Measurements from ENCODE around the gene ALKBH3. TPM values are rescaled to one million over a fixed set of nuclear protein-coding genes. Genes with fewer than 3 reads are reported as not detected.

The ALKBH3 gene
- 47.7 and 61.5 TPM in 2 replicates for total RNA-seq (2013; cell fraction: nucleolus; rRNA removed)
- total RNA-seq (2014; rRNA removed) (33.5 and 37.8 TPM in 2 replicates), total RNA-seq (2014; rRNA removed; fragmentation: Illumina TruSeq; extraction: Trizol) (43.5 and 46.8 TPM in 2 replicates), total RNA-seq (2021) (32.2 and 41.8 TPM in 2 replicates), polyA plus RNA-seq (2011; rRNA removed) (50.8 and 53.0 TPM in 2 replicates), polyA plus RNA-seq (2014; fragmentation: Illumina TruSeq; extraction: Trizol) (50.7 and 51.2 TPM in 2 replicates), polyA plus RNA-seq (2014; fragmentation: Nextera tagmentation; extraction: Ambion mirVana) (10 to 100 TPM; 22.1 to 36.9 TPM), polyA plus RNA-seq (2014; rRNA removed) (27.4 and 27.8 TPM in 2 replicates), polyA plus RNA-seq (2016; fragmentation: Nextera tagmentation; extraction: Ambion mirVana) (10 to 100 TPM; 40.0 to 42.2 TPM), polyA minus RNA-seq (2011; rRNA and poly(A)+ RNA removed) (31.7 and 44.0 TPM in 2 replicates), Bru-seq, nascent RNA (percentile 80 among the genes with signal in this experiment), BruChase-seq, experiment 1, labeled RNA remaining after a 6-hour chase (percentile 69 among the genes with signal in this experiment), BruChase-seq, experiment 2, labeled RNA remaining after a 2-hour chase (percentile 71 among the genes with signal in this experiment)
- polyA plus RNA-seq (2011; ENCODE audit: low read depth): 36.2 TPM
- 32.0 and 38.4 TPM in 2 replicates for polyA plus RNA-seq (2011; cell fraction: cytosol; rRNA removed)
- polyA plus RNA-seq (2011; cell fraction: nucleus; rRNA removed): 29.9 and 30.8 TPM in 2 replicates
- polyA plus RNA-seq (2012): 25.9 and 32.6 TPM in 2 replicates
- 9.5 and 16.3 TPM in 2 replicates for polyA minus RNA-seq (2011; cell fraction: cytosol; rRNA and poly(A)+ RNA removed)
- 23.9 and 26.5 TPM in 2 replicates for polyA minus RNA-seq (2011; cell fraction: nucleus; rRNA and poly(A)+ RNA removed)
- long read RNA-seq, experiment 1, transcript ALKBH3-201 (10 exons, 1,474 nt): major isoform, 39 of 50 reads
- long read RNA-seq, experiment 1, partial matches to known transcripts: 2 of 50 reads
- long read RNA-seq, experiment 1, other reads (novel, unspliced or antisense): 9 of 50 reads
- long read RNA-seq, experiment 2, transcript ALKBH3-201 (10 exons, 1,474 nt): major isoform, 197 of 283 reads
- long read RNA-seq, experiment 2, partial matches to known transcripts: 9 of 283 reads
- long read RNA-seq, experiment 2, other reads (novel, unspliced or antisense): 77 of 283 reads

DNA sequence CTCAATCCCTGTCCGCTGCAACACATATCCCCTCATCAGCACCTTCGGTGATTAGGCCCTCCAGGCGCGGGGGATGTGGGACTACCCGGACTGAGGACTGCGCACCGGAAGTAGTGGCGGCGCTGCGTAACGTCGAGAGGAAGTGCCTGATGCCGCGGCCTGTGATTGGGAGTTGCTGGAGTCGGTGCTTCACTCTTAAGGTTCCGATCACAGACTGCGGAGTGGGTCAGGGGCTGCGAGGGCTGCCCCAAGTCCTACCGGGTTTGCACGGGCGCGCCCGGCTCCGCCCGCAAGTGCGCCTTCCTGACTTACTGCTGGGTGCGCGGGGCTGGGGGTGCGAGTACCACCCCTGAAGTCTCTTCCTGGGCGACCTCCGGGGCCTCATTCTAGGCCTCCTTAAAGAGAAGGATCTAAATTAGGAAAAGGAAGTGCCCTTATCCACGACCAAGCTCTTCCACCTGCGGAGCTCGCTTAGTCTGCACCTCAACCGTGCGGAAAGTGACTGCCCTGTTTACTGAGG, at the start of gene ALKBH3:
ALKBH3 (plus strand) TSS at position 192 of the 520 bp plus-strand sequence. CDS start 1,822 bp downstream, outside the sequence.
- POLR2A ChIA-PET: interaction anchor here (0.6 kb wide), 1 partner anchor 190 kb away, joined by 3 read pairs; no protein-coding TSS in a partner anchor
- intact Hi-C loops (cut with micrococcal nuclease; ENCODE audit: unreplicated experiment) (no loop called here), in situ Hi-C loops (cut with MboI) (no loop called here)
- Histone ChIP-seq H4K20me1 (ENCODE audit: control insufficient read depth, insufficient read depth) (no peaks in the 10 kb centered on the region), H3K36me3 (ENCODE audit: control insufficient read depth in 2 of 2, insufficient read depth in 2 of 2, low read length in 1 of 2) (peaks cover 0 to 3% of the 10 kb centered on the region in 2 experiments; a peak in 2 of 4 replicates), H3K4me1 (ENCODE audit: control insufficient read depth, insufficient read depth, low read length) (peaks cover 4% of the 10 kb centered on the region), H3K9me3 (replicated peaks; ENCODE audit: control insufficient read depth, insufficient read depth, low read length) (no peaks in the 10 kb centered on the region; the same call in 2 of the 3 replicates), H3K4me2 (ENCODE audit: control insufficient read depth, insufficient read depth) (peak within 1 kb of the TSS; percentile 96), H3K79me2 (ENCODE audit: control insufficient read depth, insufficient read depth, low read length) (peaks cover 9% of the 10 kb centered on the region), H3K4me3 (peak within 1 kb of the TSS; percentile 83), H3K27me3 (replicated peaks in 1 of 2; ENCODE audit: control insufficient read depth in 2 of 2, insufficient read depth in 2 of 2, low read length in 1 of 2) (no peaks in the 10 kb centered on the region), H3K9ac (ENCODE audit: control insufficient read depth, insufficient read depth, low read length) (peak within 1 kb of the TSS; percentile 89), H3K27ac (ENCODE audit: control insufficient read depth, insufficient read depth) (peak within 1 kb of the TSS; percentile 47; the same call in 1 of the 2 replicates), H2AFZ (ENCODE audit: control insufficient read depth, low read depth, low read length) (peak within 1 kb of the TSS; percentile 99)
- FAIRE-seq (peak; percentile 76), ATAC-seq (peak; percentile 100), DNase-seq (ENCODE audit: low read depth, low spot score) (peak; percentile 65)
- RAD21 ChIA-PET (ENCODE audit: unreplicated experiment): interaction anchor here (1.0 kb wide), 1 partner anchor 9 kb away, joined by 3 read pairs; no protein-coding TSS in a partner anchor
- SMC1A ChIA-PET (ENCODE audit: uncharacterized antibody, unreplicated experiment): interaction anchor here (1.0 to 1.8 kb wide), 5 partner anchors 9 to 520 kb away, joined by 3 to 10 read pairs (median 4); no protein-coding TSS in a partner anchor
- WGBS (ENCODE audit: insufficient coverage, insufficient replicate concordance, low lambda C conversion rate, missing lambda C conversion rate): 2% methylated on average over 36 of the region's 36 CpGs
- no TSS peak for BruUV-seq (replicated peaks)
- CTCF ChIA-PET: interaction anchor here (1.0 to 2.5 kb wide), 3 partner anchors 9 to 29 kb away, joined by 3 to 18 read pairs (median 12); no protein-coding TSS in a partner anchor
- TF ChIP-seq ETV6 (conservative IDR thresholded peaks at IDR 0.05 in 1 of 2, IDR thresholded peaks at IDR 0.05 in 1 of 2; ENCODE audit: borderline replicate concordance in 1 of 2, low read depth in 1 of 2): no peak
- peak; percentile 94 for TF ChIP-seq TBL1XR1 (IDR thresholded peaks at IDR 0.05; ENCODE audit: low read depth, low read length)
- TF ChIP-seq RAD21 (IDR thresholded peaks at IDR 0.05; ENCODE audit: insufficient read depth, low read depth, low read length): no peak
- TF ChIP-seq, protein P1, sequence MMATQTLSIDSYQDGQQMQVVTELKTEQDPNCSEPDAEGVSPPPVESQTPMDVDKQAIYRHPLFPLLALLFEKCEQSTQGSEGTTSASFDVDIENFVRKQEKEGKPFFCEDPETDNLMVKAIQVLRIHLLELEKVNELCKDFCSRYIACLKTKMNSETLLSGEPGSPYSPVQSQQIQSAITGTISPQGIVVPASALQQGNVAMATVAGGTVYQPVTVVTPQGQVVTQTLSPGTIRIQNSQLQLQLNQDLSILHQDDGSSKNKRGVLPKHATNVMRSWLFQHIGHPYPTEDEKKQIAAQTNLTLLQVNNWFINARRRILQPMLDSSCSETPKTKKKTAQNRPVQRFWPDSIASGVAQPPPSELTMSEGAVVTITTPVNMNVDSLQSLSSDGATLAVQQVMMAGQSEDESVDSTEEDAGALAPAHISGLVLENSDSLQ (IDR thresholded peaks at IDR 0.05): peak; percentile 72; the same call in 1 of the 2 replicates
- TF ChIP-seq RAD51 (IDR thresholded peaks at IDR 0.05): no peak
- TF ChIP-seq ZNF622 (IDR thresholded peaks at IDR 0.05): no peak
- TF ChIP-seq ZZZ3 (IDR thresholded peaks at IDR 0.05; ENCODE audit: control insufficient read depth, insufficient read length, low read depth): no peak
- TF ChIP-seq SREBF2 (IDR thresholded peaks at IDR 0.05; ENCODE audit: low read length): 0 out of 2 replicates have a peak, but pooled peaks have one; percentile 38
- TF ChIP-seq BMI1 (IDR thresholded peaks at IDR 0.05; ENCODE audit: borderline replicate concordance): no peak
- TF ChIP-seq POLR2AphosphoS5 (IDR thresholded peaks at IDR 0.05; ENCODE audit: low read length): peak; percentile 78
- no peak for TF ChIP-seq PAX8 (IDR thresholded peaks at IDR 0.05)
- no peak for TF ChIP-seq BCL11A (IDR thresholded peaks at IDR 0.05; ENCODE audit: low read depth, low read length)
- no peak for TF ChIP-seq EED (IDR thresholded peaks at IDR 0.05; ENCODE audit: low read depth)
- no peak for TF ChIP-seq FOXM1 (IDR thresholded peaks at IDR 0.05; ENCODE audit: low read depth, low read length)
- TF ChIP-seq MTA2 (IDR thresholded peaks at IDR 0.05; ENCODE audit: low read depth): peak; percentile 2; the same call in 1 of the 2 replicates
- TF ChIP-seq, protein P2, sequence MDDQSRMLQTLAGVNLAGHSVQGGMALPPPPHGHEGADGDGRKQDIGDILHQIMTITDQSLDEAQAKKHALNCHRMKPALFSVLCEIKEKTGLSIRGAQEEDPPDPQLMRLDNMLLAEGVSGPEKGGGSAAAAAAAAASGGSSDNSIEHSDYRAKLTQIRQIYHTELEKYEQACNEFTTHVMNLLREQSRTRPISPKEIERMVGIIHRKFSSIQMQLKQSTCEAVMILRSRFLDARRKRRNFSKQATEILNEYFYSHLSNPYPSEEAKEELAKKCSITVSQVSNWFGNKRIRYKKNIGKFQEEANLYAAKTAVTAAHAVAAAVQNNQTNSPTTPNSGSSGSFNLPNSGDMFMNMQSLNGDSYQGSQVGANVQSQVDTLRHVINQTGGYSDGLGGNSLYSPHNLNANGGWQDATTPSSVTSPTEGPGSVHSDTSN (IDR thresholded peaks at IDR 0.05; ENCODE audit: insufficient replicate concordance, low read depth, low read length): no peak
- no peak for TF ChIP-seq SMC3 (IDR thresholded peaks at IDR 0.05; ENCODE audit: borderline replicate concordance, low read length)
- peak; percentile 94 for TF ChIP-seq ZNF207 (IDR thresholded peaks at IDR 0.05; ENCODE audit: borderline replicate concordance)
- TF ChIP-seq PML (IDR thresholded peaks at IDR 0.05; ENCODE audit: low read length): 0 out of 2 replicates have a peak, but pooled peaks have one; percentile 48

Measured in GM12878 (cell line).